ENCODE measurements around the gene THAP7. TPM values are rescaled to one million over a fixed set of nuclear protein-coding genes. Genes with fewer than 3 reads are reported as not detected.

The THAP7 gene
- total and polyA plus RNA-seq, 2 of the 13 experiments (the other 11 are each of a cell fraction or from before 2014, with no cell fraction given): 13.0 to 25.5 TPM

GRCh38 chr22:21009638-21010425, 7.9 kb upstream of the THAP7 start (continued):
- TF ChIP-seq GMEB1 (CRISPR knock-in tag; IDR thresholded peaks at IDR 0.05; ENCODE audit: borderline replicate concordance): no peak
- peak; percentile 90; the same call in 1 of the 2 replicates for TF ChIP-seq CREB3 (CRISPR knock-in tag; IDR thresholded peaks at IDR 0.05)
- TF ChIP-seq ATRX (CRISPR knock-in tag; IDR thresholded peaks at IDR 0.05; ENCODE audit: borderline replicate concordance): no peak
- TF ChIP-seq ZNF740 (CRISPR knock-in tag; IDR thresholded peaks at IDR 0.05): no peak
- TF ChIP-seq, protein P1, sequence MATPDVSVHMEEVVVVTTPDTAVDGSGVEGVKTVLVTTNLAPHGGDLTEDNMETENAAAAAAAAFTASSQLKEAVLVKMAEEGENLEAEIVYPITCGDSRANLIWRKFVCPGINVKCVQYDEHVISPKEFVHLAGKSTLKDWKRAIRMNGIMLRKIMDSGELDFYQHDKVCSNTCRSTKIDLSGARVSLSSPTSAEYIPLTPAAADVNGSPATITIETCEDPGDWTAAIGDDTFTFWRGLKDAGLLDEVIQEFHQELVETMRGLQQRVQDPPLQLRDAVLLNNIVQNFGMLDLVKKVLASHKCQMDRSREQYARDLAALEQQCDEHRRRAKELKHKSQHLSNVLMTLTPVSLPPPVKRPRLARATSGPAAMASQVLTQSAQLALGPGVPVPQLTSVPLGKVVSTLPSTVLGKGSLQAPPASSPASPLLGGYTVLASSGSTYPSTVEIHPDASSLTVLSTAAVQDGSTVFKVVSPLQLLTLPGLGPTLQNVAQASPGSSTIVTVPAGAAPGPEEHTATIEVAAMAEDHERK (CRISPR knock-in tag; IDR thresholded peaks at IDR 0.05; ENCODE audit: low read depth): no peak
- TF ChIP-seq ZNF598 (CRISPR knock-in tag; IDR thresholded peaks at IDR 0.05; ENCODE audit: borderline replicate concordance): no peak
- no peak for TF ChIP-seq CHD4 (IDR thresholded peaks at IDR 0.05; ENCODE audit: borderline replicate concordance, low read length)
- TF ChIP-seq FLYWCH1 (CRISPR knock-in tag; IDR thresholded peaks at IDR 0.05): no peak
- no peak for TF ChIP-seq ZNF761 (CRISPR knock-in tag; conservative IDR thresholded peaks at IDR 0.05)
- TF ChIP-seq ZNF441 (CRISPR knock-in tag; IDR thresholded peaks at IDR 0.05; ENCODE audit: borderline replicate concordance): peak; percentile 53; the same call in 1 of the 2 replicates
- no peak for TF ChIP-seq ZUFSP (CRISPR knock-in tag; IDR thresholded peaks at IDR 0.05; ENCODE audit: borderline replicate concordance)
- no peak for TF ChIP-seq ZBTB1 (CRISPR knock-in tag; IDR thresholded peaks at IDR 0.05; ENCODE audit: borderline replicate concordance)
- no peak for TF ChIP-seq ZKSCAN8 (CRISPR knock-in tag; IDR thresholded peaks at IDR 0.05; ENCODE audit: borderline replicate concordance)
- no peak for TF ChIP-seq GTF3A (CRISPR knock-in tag; conservative IDR thresholded peaks at IDR 0.05)
- TF ChIP-seq, protein P2, sequence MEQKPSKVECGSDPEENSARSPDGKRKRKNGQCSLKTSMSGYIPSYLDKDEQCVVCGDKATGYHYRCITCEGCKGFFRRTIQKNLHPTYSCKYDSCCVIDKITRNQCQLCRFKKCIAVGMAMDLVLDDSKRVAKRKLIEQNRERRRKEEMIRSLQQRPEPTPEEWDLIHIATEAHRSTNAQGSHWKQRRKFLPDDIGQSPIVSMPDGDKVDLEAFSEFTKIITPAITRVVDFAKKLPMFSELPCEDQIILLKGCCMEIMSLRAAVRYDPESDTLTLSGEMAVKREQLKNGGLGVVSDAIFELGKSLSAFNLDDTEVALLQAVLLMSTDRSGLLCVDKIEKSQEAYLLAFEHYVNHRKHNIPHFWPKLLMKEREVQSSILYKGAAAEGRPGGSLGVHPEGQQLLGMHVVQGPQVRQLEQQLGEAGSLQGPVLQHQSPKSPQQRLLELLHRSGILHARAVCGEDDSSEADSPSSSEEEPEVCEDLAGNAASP (CRISPR knock-in tag; IDR thresholded peaks at IDR 0.05; ENCODE audit: borderline replicate concordance): peak; percentile 81; the same call in 1 of the 2 replicates
- TF ChIP-seq DNMT3B (CRISPR knock-in tag; conservative IDR thresholded peaks at IDR 0.05): peak; percentile 92
- TF ChIP-seq ZNF772 (CRISPR knock-in tag; IDR thresholded peaks at IDR 0.05): peak; percentile 73; the same call in 1 of the 2 replicates
